K562 (cell line): ENCODE results near the gene AKAP6. TPM values are rescaled to one million over a fixed set of nuclear protein-coding genes. Genes with fewer than 3 reads are reported as not detected.

Experiments
- ATAC-seq: fragments of 200-7000 bp; cut with Tn5 transposase; 3 replicates; pipeline ENCODE4 v1.9.1; 2020; ENCODE audit warnings: moderate library complexity
- BruUV-seq: library from RNA; stranded (reverse); fragments of 400-500 nt; replicated peaks from 2 replicates; lab custom pipeline; 2021; lab: Mats Ljungman, UMichigan
- CTCF ChIA-PET: fragments of 300-600 bp; formaldehyde crosslinking; extraction: SDS; loops from one replicate; lab custom pipeline; 2021; ENCODE audit warnings: low intra/inter-chr PET ratio; lab: Yijun Ruan, JAX
- POLR2A ChIA-PET: fragments of 300-600, 350-650 bp; sonication (Branson Sonifier 250); formaldehyde crosslinking; extraction: SDS; loops from one replicate; lab custom pipeline; 2021; ENCODE audit warnings: antibody characterized with exemption, inconsistent platforms; lab: Yijun Ruan, JAX
- DNase-seq, 4 experiments: peaks; one replicate each; pipeline versions ENCODE4 v3.0.0 to v3.0.0-alpha.2; 2011 to 2018; ENCODE audit warnings: low spot score in 3 of 4, mixed read lengths in 3 of 4; ENCODE audit errors: extremely low read depth in 1 of 4
- FAIRE-seq: peaks from 2 replicates; lab custom pipeline; 2011; peaks lifted over from hg19 to GRCh38; lab: Jason Lieb, UNC
- H2AFZ ChIP-seq: 2 replicates; pipeline ENCODE4 v1.6.0; 2011; ENCODE audit warnings: low read depth, low read length, control low read depth, inconsistent platforms
- H3K27ac ChIP-seq: fragments of 200-600 bp; 3 replicates; pipeline ENCODE4 v1.8.0; 2011; ENCODE audit warnings: low read depth, mild to moderate bottlenecking, control low read depth, inconsistent platforms, low read length, moderate library complexity, mixed read lengths; ENCODE audit errors: extremely low read depth
- H3K27me3 ChIP-seq, 2 experiments: fragments of 300-600 bp in 1 of 2; 2 replicates in 1 of 2; 3 replicates in 1 of 2; pipeline versions ENCODE4 v1.6.0 to v1.8.0; 2011; ENCODE audit warnings: inconsistent platforms in 2 of 2, low read length in 2 of 2, mild to moderate bottlenecking in 1 of 2, mixed read lengths in 1 of 2, moderate library complexity in 1 of 2; ENCODE audit not compliant: control insufficient read depth in 2 of 2, insufficient read depth in 2 of 2
- H3K36me3 ChIP-seq: fragments of 300-600 bp; 3 replicates; pipeline ENCODE4 v1.8.0; 2011; ENCODE audit warnings: mild to moderate bottlenecking, low read length, inconsistent platforms; ENCODE audit not compliant: control insufficient read depth, insufficient read depth
- H3K4me1 ChIP-seq, 2 experiments: fragments of 200-600 bp in 1 of 2; replicated peaks in 1 of 2; 2 replicates in 1 of 2; 3 replicates in 1 of 2; pipeline versions ENCODE4 v1.5.1 to v1.8.0; 2011; ENCODE audit warnings: inconsistent platforms in 2 of 2, low read length in 2 of 2, mild to moderate bottlenecking in 1 of 2, mixed read lengths in 1 of 2, moderate library complexity in 1 of 2; ENCODE audit not compliant: control insufficient read depth in 2 of 2, insufficient read depth in 2 of 2
- H3K4me2 ChIP-seq: 2 replicates; pipeline ENCODE4 v1.6.1; 2011; ENCODE audit warnings: low read length, control low read depth, inconsistent platforms, mixed read lengths; ENCODE audit not compliant: insufficient read depth
- H3K4me3 ChIP-seq: fragments of 200-600 bp; sonication (generic), shearing (Covaris generic); 2 replicates; pipeline ENCODE4 v1.5.1; 2016; ENCODE audit warnings: control low read depth, inconsistent platforms
- H3K79me2 ChIP-seq: fragments of 200-600 bp; 3 replicates; pipeline ENCODE4 v1.8.0; 2011; ENCODE audit warnings: low read length, inconsistent platforms; ENCODE audit not compliant: control insufficient read depth, insufficient read depth
- H3K9ac ChIP-seq, 2 experiments: 2 replicates each; pipeline versions ENCODE4 v1.6.0 to v1.6.1; 2011; ENCODE audit warnings: low read depth in 2 of 2, low read length in 2 of 2, control low read depth in 1 of 2, inconsistent platforms in 1 of 2, mild to moderate bottlenecking in 1 of 2, mixed read lengths in 1 of 2; ENCODE audit not compliant: insufficient read depth in 1 of 2
- H3K9me1 ChIP-seq: one replicate; pipeline ENCODE4 v1.6.0; 2011; ENCODE audit warnings: inconsistent platforms, mild to moderate bottlenecking, low read length, moderate library complexity; ENCODE audit not compliant: control insufficient read depth, insufficient read depth
- H3K9me3 ChIP-seq: replicated peaks from 2 replicates; pipeline ENCODE4 v1.5.1; 2011; ENCODE audit warnings: low read depth, low read length, inconsistent platforms; ENCODE audit not compliant: control insufficient read depth, insufficient read depth
- H4K20me1 ChIP-seq: replicated peaks from 2 replicates; pipeline ENCODE4 v1.6.1; 2011; ENCODE audit warnings: low read length, inconsistent platforms, mixed read lengths; ENCODE audit not compliant: control insufficient read depth, insufficient read depth
- CHD1 ChIP-seq: fragments of 200-600 bp; sonication (generic); IDR thresholded peaks from one replicate; pipeline ENCODE4 v1.6.1; 2012; ENCODE audit warnings: mild to moderate bottlenecking, moderate library complexity, low read length, inconsistent platforms
- CHD4 ChIP-seq: fragments of 200-600 bp; sonication (generic); IDR thresholded peaks from 3 replicates; pipeline ENCODE4 v1.6.1; 2012; ENCODE audit warnings: low read depth, mild to moderate bottlenecking, mixed read lengths, low read length, inconsistent platforms; ENCODE audit not compliant: insufficient read depth, insufficient replicate concordance, poor library complexity, severe bottlenecking
- ELF2 ChIP-seq: fragments of 250-450 bp; sonication (Bioruptor Pico); IDR thresholded peaks from 2 replicates; pipeline ENCODE4 v1.5.0; 2021; ENCODE audit warnings: mild to moderate bottlenecking
- FOXJ2 ChIP-seq: fragments of 200-800 bp; sonication (Bioruptor generic); IDR thresholded peaks from 2 replicates; pipeline ENCODE4 v1.6.1; 2016; ENCODE audit warnings: missing genetic modification characterization, missing compliant biosample characterization
- FOXJ3 ChIP-seq: sonication (generic); formaldehyde crosslinking; IDR thresholded peaks from 2 replicates; pipeline ENCODE4 v1.4.0; 2020; ENCODE audit warnings: mild to moderate bottlenecking, missing genetic modification reagents
- FOXK2 ChIP-seq, 2 experiments: fragments of 450-650 bp; IDR thresholded peaks in 1 of 2; conservative IDR thresholded peaks in 1 of 2; 2 replicates each; pipeline ENCODE4 v1.6.1; 2016; ENCODE audit warnings: low read depth in 2 of 2, mild to moderate bottlenecking in 1 of 2
- FOXM1 ChIP-seq, 2 experiments: fragments of 450-650 bp in 1 of 2; sonication (generic) in 1 of 2; formaldehyde crosslinking in 1 of 2; IDR thresholded peaks; 2 replicates each; pipeline versions ENCODE4 v1.6.1 to v1.9.0; 2017 to 2022; ENCODE audit warnings: low read depth in 2 of 2, mild to moderate bottlenecking in 2 of 2, missing genetic modification reagents in 1 of 2, moderate library complexity in 1 of 2
- MTF1 ChIP-seq: fragments of 250-450 bp; sonication (Bioruptor Pico); IDR thresholded peaks from 2 replicates; pipeline ENCODE4 v1.9.0; 2021; ENCODE audit warnings: moderate library complexity, mild to moderate bottlenecking, inconsistent platforms, borderline replicate concordance
- RBM34 ChIP-seq: fragments of 200-400 bp; formaldehyde crosslinking; IDR thresholded peaks from 2 replicates; pipeline ENCODE4 v1.6.1; 2018; ENCODE audit warnings: low read length, borderline replicate concordance; ENCODE audit not compliant: insufficient read depth
- SMARCB1 ChIP-seq: IDR thresholded peaks from 2 replicates; pipeline ENCODE4 v1.6.1; 2011; ENCODE audit warnings: improper control_type of control experiment, low read depth; ENCODE audit not compliant: insufficient read length
- TFAM ChIP-seq: fragments of 250-450 bp; sonication (Bioruptor Pico); conservative IDR thresholded peaks from 2 replicates; pipeline ENCODE4 v1.5.0; 2021; ENCODE audit warnings: mild to moderate bottlenecking, moderate library complexity
- ZNF174 ChIP-seq: fragments of 250-450 bp; sonication (Bioruptor Pico); IDR thresholded peaks from 2 replicates; pipeline ENCODE4 v1.4.0; 2020; ENCODE audit warnings: mild to moderate bottlenecking
- ZNF444 ChIP-seq: fragments of 250-450 bp; sonication (Bioruptor Pico); IDR thresholded peaks from 2 replicates; pipeline ENCODE4 v1.4.0; 2020; ENCODE audit warnings: mild to moderate bottlenecking, moderate library complexity
- ZNF589 ChIP-seq: fragments of 200-800 bp; sonication (Bioruptor generic); IDR thresholded peaks from 2 replicates; pipeline ENCODE4 v1.6.1; 2016; ENCODE audit warnings: low read depth, missing genetic modification characterization, missing compliant biosample characterization
- WGBS: fragments of 100-300 bp; shearing (Covaris generic); methylation state at CpG from one replicate; pipeline ENCODE4 v1.1.6; 2016; ENCODE audit warnings: low coverage, mixed read lengths; ENCODE audit not compliant: insufficient coverage; ENCODE audit errors: missing lambda C conversion rate; 5-methylcytosine and 5-hydroxymethylcytosine counted together
- in situ Hi-C: fragments of 300-500 bp; cut with MboI; formaldehyde crosslinking; loops from 4 replicates; pipeline ENCODE4 v1.15.0; 2018; ENCODE audit warnings: inconsistent platforms, mixed read lengths
- intact Hi-C: fragments of 100-400 bp; cut with micrococcal nuclease; formaldehyde crosslinking; loops from 2 replicates; pipeline ENCODE4 v1.14.2; 2022
- polyA plus RNA-seq, 8 experiments: library from polyadenylated mRNA; depleted of rRNA in 4 of 8; stranded (reverse) in 5 of 8; unstranded in 3 of 8; fragments of >200 nt; fragmentation: Nextera tagmentation in 2 of 8; fragmentation: Illumina TruSeq in 1 of 8; extraction: Ambion mirVana in 2 of 8; extraction: Trizol in 1 of 8; gene quantifications; 2 replicates each; pipeline versions ENCODE4 v1.2.1 to v1.2.3, GENCODE V29; 2011 to 2014; ENCODE audit warnings: inconsistent platforms in 1 of 8, missing spikeins in 1 of 8
- total RNA-seq, 7 experiments: library from RNA; depleted of rRNA in 6 of 7; stranded (reverse); fragments of >200 nt in 6 of 7; fragmentation: Illumina TruSeq in 2 of 7; extraction: Trizol in 2 of 7; gene quantifications; 2 replicates each; pipeline versions ENCODE4 v1.2.1 to v1.2.3, GENCODE V29; 2011 to 2021; ENCODE audit warnings: low replicate concordance in 1 of 7
- TF ChIP-seq, protein P1 (sequence below): sonication (generic); formaldehyde crosslinking; IDR thresholded peaks from 2 replicates; pipeline ENCODE4 v1.4.0; 2020; ENCODE audit warnings: mild to moderate bottlenecking, missing genetic modification reagents

Gene AKAP6
- total and polyA plus RNA-seq, 9 of the 15 experiments (the other 6 are each of a cell fraction or from before 2014, with no cell fraction given) = 0.03 to 1.7 (median 0.48) TPM

DNA sequence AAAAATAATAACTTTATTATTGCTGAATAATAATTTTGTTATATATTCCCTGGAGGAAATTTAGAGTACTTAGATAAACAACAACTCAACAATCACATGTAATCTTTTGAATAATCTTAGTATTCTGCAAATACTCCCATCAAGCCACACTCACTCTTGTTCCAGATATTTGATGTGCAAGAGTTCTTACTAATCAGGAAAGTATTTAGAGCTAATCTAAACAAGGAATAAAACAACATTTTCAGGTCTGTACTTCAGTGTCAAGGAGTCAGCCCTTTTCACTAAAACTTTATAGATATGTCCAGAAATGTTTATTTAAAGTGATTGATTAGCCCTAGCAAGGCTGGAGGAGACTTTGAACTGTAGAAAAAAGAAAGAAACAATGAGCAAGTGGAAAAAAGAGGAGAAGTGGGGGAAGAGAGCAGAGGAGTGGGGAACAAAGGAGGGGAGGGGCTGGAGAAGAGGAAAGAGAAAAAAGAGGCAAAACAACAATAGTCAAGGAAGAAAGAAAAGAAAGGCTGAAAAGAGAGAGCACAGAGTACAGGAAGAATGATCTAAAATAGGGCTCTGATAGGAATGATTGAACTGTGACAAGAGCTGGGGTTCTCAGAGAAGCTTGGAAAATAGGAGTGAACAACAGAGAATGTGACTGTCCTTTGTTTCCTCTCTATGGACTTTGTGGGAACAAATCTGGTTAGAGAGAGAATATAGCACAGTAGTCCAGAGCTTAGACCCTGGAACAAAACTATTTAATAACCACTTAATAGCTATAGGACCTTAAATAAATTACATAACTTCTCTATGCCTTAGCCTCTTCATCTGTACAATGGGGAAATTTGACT, 238.7 kb downstream of the AKAP6 start (continued):
- TF ChIP-seq, protein P1, sequence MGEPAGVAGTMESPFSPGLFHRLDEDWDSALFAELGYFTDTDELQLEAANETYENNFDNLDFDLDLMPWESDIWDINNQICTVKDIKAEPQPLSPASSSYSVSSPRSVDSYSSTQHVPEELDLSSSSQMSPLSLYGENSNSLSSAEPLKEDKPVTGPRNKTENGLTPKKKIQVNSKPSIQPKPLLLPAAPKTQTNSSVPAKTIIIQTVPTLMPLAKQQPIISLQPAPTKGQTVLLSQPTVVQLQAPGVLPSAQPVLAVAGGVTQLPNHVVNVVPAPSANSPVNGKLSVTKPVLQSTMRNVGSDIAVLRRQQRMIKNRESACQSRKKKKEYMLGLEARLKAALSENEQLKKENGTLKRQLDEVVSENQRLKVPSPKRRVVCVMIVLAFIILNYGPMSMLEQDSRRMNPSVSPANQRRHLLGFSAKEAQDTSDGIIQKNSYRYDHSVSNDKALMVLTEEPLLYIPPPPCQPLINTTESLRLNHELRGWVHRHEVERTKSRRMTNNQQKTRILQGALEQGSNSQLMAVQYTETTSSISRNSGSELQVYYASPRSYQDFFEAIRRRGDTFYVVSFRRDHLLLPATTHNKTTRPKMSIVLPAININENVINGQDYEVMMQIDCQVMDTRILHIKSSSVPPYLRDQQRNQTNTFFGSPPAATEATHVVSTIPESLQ (CRISPR knock-in tag) = no peak

DNA sequence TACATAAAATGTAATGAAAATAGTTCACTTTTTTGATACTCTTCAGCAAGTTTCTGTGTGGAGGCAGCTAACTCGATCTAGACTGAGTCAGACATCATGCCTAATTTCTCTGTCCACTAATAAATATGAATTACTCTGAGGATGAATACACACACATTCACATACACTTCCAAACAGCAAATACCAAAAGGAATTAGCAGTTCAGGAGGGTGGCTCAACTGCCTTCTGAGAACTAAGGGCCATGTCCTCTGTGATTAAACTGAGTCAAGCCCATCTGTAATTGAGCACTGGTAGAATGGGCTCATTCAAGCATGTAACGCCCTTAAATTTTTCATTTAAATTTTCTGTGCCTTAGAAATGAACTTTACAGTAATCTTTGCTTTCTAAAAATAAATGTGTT, 242.5 kb downstream of the AKAP6 start:
- intact Hi-C loops = no loop called here

More for the DNA sequence above, 242.5 kb downstream of the AKAP6 start:
- ATAC-seq (no peak), DNase-seq (no peak), FAIRE-seq (no peak)
- Histone ChIP-seq H3K79me2 (no peaks in the 10 kb centered on the region), H2AFZ (no peak overlapping the region), H3K27me3 (no peaks in the 10 kb centered on the region), H3K9me1 (no peaks in the 10 kb centered on the region), H4K20me1 (no peaks in the 10 kb centered on the region), H3K9ac (no peak overlapping the region), H3K36me3 (no peaks in the 10 kb centered on the region), H3K27ac (no peak overlapping the region), H3K9me3 (no peaks in the 10 kb centered on the region), H3K4me1 (no peaks in the 10 kb centered on the region), H3K4me2 (no peak overlapping the region), H3K4me3 (no peak overlapping the region)
- 0% methylated on average over 2 of the region's 2 CpGs for WGBS
- ChIA-PET CTCF (no interaction called here), POLR2A (no interaction called here)
- no TSS peak for BruUV-seq
- in situ Hi-C loops = loop anchor here (10.0 kb wide), 1 partner anchor 1753 kb away; no protein-coding TSS in a partner anchor
- TF ChIP-seq MTF1 (CRISPR knock-in tag) = no peak
- no peak for TF ChIP-seq CHD1
- TF ChIP-seq FOXJ3 (CRISPR knock-in tag) = no peak
- TF ChIP-seq ELF2 = no peak
- TF ChIP-seq FOXK2 (conservative IDR thresholded peaks at IDR 0.05 in 1 of 2, IDR thresholded peaks at IDR 0.05 in 1 of 2; ENCODE audit: low read depth in 2 of 2) = no peak
- TF ChIP-seq FOXJ2 = no peak
- no peak for TF ChIP-seq ZNF589 (CRISPR knock-in tag)
- no peak for TF ChIP-seq CHD4
- no peak for TF ChIP-seq ZNF444 (CRISPR knock-in tag)
- TF ChIP-seq TFAM (CRISPR knock-in tag) = no peak
- no peak for TF ChIP-seq ZNF174
- no peak for TF ChIP-seq RBM34
- TF ChIP-seq FOXM1 (IDR thresholded peaks at IDR 0.05; ENCODE audit: low read depth) = no peak
- TF ChIP-seq FOXM1 (CRISPR knock-in tag; IDR thresholded peaks at IDR 0.05; ENCODE audit: low read depth) = no peak
- no peak for TF ChIP-seq SMARCB1
